DOHH2 (cell line): ENCODE measurements around the gene RXRA.

ENCODE experiments used
- H3F3A ChIP-seq: fragments of 200-600 bp; sonication (generic), shearing (Covaris generic); 2 replicates; pipeline ENCODE4 v1.6.0; 2016; ENCODE audit warnings: antibody characterized with exemption, mild to moderate bottlenecking; ENCODE audit not compliant: control insufficient read depth, insufficient read depth
- H3K27ac ChIP-seq: fragments of 200-600 bp; sonication (generic); 2 replicates; pipeline ENCODE4 v1.5.1; 2014; ENCODE audit warnings: low read depth, mild to moderate bottlenecking, low read length, moderate library complexity
- H3K27me3 ChIP-seq: fragments of 200-600 bp; sonication (generic); 2 replicates; pipeline ENCODE4 v1.6.1; 2014; ENCODE audit warnings: mild to moderate bottlenecking, low read length, mixed read lengths; ENCODE audit not compliant: control insufficient read depth
- H3K36me3 ChIP-seq: fragments of 200-600 bp; sonication (generic); 2 replicates; pipeline ENCODE4 v1.6.1; 2014; ENCODE audit warnings: mild to moderate bottlenecking, low read length, moderate library complexity, mixed read lengths; ENCODE audit not compliant: control insufficient read depth
- H3K4me1 ChIP-seq: fragments of 200-600 bp; sonication (generic); 2 replicates; pipeline ENCODE4 v1.6.1; 2014; ENCODE audit warnings: mild to moderate bottlenecking, low read length, mixed read lengths; ENCODE audit not compliant: control insufficient read depth
- H3K4me2 ChIP-seq: fragments of 200-600 bp; sonication (generic); 2 replicates; pipeline ENCODE4 v1.6.0; 2014; ENCODE audit warnings: mild to moderate bottlenecking, low read length, moderate library complexity
- H3K4me3 ChIP-seq: fragments of 200-600 bp; sonication (generic); 2 replicates; pipeline ENCODE4 v1.5.1; 2014; ENCODE audit warnings: mild to moderate bottlenecking, low read length, mixed read lengths
- H3K79me2 ChIP-seq: fragments of 200-600 bp; sonication (generic); 2 replicates; pipeline ENCODE4 v1.6.1; 2014; ENCODE audit warnings: mild to moderate bottlenecking, low read length, mixed read lengths; ENCODE audit not compliant: control insufficient read depth
- H3K9me2 ChIP-seq: fragments of 200-600 bp; sonication (generic); replicated peaks from 2 replicates; pipeline ENCODE4 v1.6.1; 2014; ENCODE audit warnings: mild to moderate bottlenecking, low read length, mixed read lengths; ENCODE audit not compliant: control insufficient read depth
- H3K9me3 ChIP-seq: fragments of 200-600 bp; sonication (generic); 2 replicates; pipeline ENCODE4 v1.6.1; 2014; ENCODE audit warnings: antibody characterized with exemption, low read length, mixed read lengths; ENCODE audit not compliant: control insufficient read depth, insufficient read depth
- H4K20me1 ChIP-seq: fragments of 200-600 bp; sonication (generic); 2 replicates; pipeline ENCODE4 v1.6.0; 2014; ENCODE audit warnings: low read depth, mild to moderate bottlenecking, antibody characterized with exemption, low read length, moderate library complexity; ENCODE audit not compliant: control insufficient read depth, insufficient read depth
- CTCF ChIP-seq: fragments of 200-600 bp; sonication (generic); IDR thresholded peaks from one replicate; pipeline ENCODE4 v1.5.1; 2014; ENCODE audit warnings: antibody characterized with exemption, mild to moderate bottlenecking, low read depth, low read length; ENCODE audit not compliant: poor library complexity, severe bottlenecking
- EZH2phosphoT487 ChIP-seq: fragments of 200-600 bp; sonication (generic); IDR thresholded peaks from 2 replicates; pipeline ENCODE4 v1.6.1; 2017; ENCODE audit warnings: borderline replicate concordance, mild to moderate bottlenecking, antibody characterized with exemption, low read length, moderate library complexity, mixed read lengths

Gene RXRA

DNA sequence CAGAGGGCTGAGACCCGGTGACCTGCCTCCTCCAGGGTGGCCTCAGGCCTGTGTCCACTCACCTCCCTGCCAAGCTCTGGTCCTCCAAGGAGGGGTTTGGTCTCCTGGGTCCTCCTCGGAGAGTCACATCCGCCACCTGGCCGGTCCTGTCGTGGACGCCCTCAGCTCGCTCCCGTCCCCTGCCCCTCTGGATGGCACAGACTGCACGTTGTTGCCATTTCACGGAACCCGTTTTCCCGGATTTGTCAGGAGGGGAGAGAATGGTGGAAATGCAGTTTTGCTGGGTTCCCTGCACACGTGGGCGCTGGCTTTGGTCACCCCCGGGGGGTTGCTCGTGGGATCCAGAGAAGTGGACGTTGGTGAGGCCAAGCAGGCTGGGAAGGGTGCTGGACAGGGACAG is 62.7 kb downstream of the RXRA start:
- H3K9me3 ChIP-seq = no peaks in the 10 kb centered on the region
- no peaks in the 10 kb centered on the region for H3F3A ChIP-seq
- H3K4me1 ChIP-seq = 0 out of 2 replicates have a peak, but pooled peaks cover 4% of the 10 kb centered on the region
- no peak overlapping the region for H3K4me2 ChIP-seq
- no peak overlapping the region for H3K4me3 ChIP-seq
- no peaks in the 10 kb centered on the region for H3K9me2 ChIP-seq
- H3K27ac ChIP-seq = no peak overlapping the region
- no peaks in the 10 kb centered on the region for H3K36me3 ChIP-seq
- H3K79me2 ChIP-seq = no peaks in the 10 kb centered on the region
- peaks cover 14% of the 10 kb centered on the region for H3K27me3 ChIP-seq
- no peaks in the 10 kb centered on the region for H4K20me1 ChIP-seq
- TF ChIP-seq EZH2phosphoT487 (no peak), CTCF (no peak)

- H3K4me2 ChIP-seq = no peak overlapping the region
- H3K36me3 ChIP-seq = no peaks in the 10 kb centered on the region
- no peaks in the 10 kb centered on the region for H3F3A ChIP-seq
- no peaks in the 10 kb centered on the region for H4K20me1 ChIP-seq
- H3K9me3 ChIP-seq = no peaks in the 10 kb centered on the region
- TF ChIP-seq EZH2phosphoT487 = no peak
- TF ChIP-seq CTCF = no peak
- no peaks in the 10 kb centered on the region for H3K9me2 ChIP-seq
- no peaks in the 10 kb centered on the region for H3K79me2 ChIP-seq
- peaks cover 14% of the 10 kb centered on the region for H3K27me3 ChIP-seq
- no peak overlapping the region for H3K4me3 ChIP-seq
- H3K4me1 ChIP-seq = 0 out of 2 replicates have a peak, but pooled peaks cover 4% of the 10 kb centered on the region
- H3K27ac ChIP-seq = no peak overlapping the region
Measured at GRCh38 chr9:134389642-134390041, 63.4 kb downstream of the RXRA start.

- H3K4me1 ChIP-seq = 0 out of 2 replicates have a peak, but pooled peaks cover 4% of the 10 kb centered on the region
- H3K27ac ChIP-seq = no peak overlapping the region
- H3K36me3 ChIP-seq = no peaks in the 10 kb centered on the region
- no peak overlapping the region for H3K4me3 ChIP-seq
- no peak overlapping the region for H3K4me2 ChIP-seq
- H3K9me3 ChIP-seq = no peaks in the 10 kb centered on the region
- no peaks in the 10 kb centered on the region for H3K9me2 ChIP-seq
- no peaks in the 10 kb centered on the region for H4K20me1 ChIP-seq
- H3F3A ChIP-seq = no peaks in the 10 kb centered on the region
- no peaks in the 10 kb centered on the region for H3K79me2 ChIP-seq
- H3K27me3 ChIP-seq = peaks cover 14% of the 10 kb centered on the region
- no peak for TF ChIP-seq CTCF
Measured at GRCh38 chr9:134390537-134390936, 64.3 kb downstream of the RXRA start.

DNA sequence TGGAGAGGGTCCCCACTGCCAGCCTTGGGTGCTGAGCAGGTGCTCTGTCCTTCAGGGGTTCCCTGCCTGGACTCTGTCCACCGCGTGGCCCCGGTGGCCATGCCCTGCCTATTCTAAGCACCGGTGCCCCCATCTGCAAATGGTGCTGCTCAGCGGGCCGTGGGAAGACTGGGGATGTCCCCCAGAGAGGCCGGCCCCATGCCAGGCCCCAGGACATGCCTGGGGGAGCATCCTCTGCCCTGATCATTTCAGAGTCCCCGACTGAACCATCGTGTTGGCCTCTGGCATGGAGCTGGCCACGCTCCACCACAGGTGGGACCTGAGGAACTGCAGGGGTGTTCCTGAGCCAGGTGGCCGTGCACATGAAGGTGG is 64.7 kb downstream of the RXRA start:
- H3K4me3 ChIP-seq = no peak overlapping the region
- no peaks in the 10 kb centered on the region for H3K9me2 ChIP-seq
- peaks cover 14% of the 10 kb centered on the region for H3K27me3 ChIP-seq

More for the DNA sequence above, 64.7 kb downstream of the RXRA start:
- Histone ChIP-seq H3K9me3 (no peaks in the 10 kb centered on the region), H3K4me2 (no peak overlapping the region), H4K20me1 (no peaks in the 10 kb centered on the region), H3K27ac (no peak overlapping the region), H3K79me2 (no peaks in the 10 kb centered on the region), H3F3A (no peaks in the 10 kb centered on the region), H3K4me1 (peaks cover 7% of the 10 kb centered on the region), H3K36me3 (no peaks in the 10 kb centered on the region)
- TF ChIP-seq EZH2phosphoT487 (no peak), CTCF (no peak)
